Esophagus squamous epithelium (tissue), 4 donors: Measurements from ENCODE around the gene CBS.

Experiments used
- CTCF ChIP-seq, 6 experiments: fragments of 450-650 bp in 4 of 6; fragments of 200-600 bp in 2 of 6; sonication (generic) in 2 of 6; IDR thresholded peaks; one replicate each; pipeline ENCODE4 v1.5.1; 2016 to 2019; ENCODE audit warnings: antibody characterized with exemption in 6 of 6, mild to moderate bottlenecking in 4 of 6, moderate library complexity in 4 of 6
- POLR2A ChIP-seq, 4 donors: fragments of 450-650 bp; IDR thresholded peaks; one replicate each; pipeline ENCODE4 v1.6.1; 2017; ENCODE audit warnings: antibody characterized with exemption in 4 of 4, mild to moderate bottlenecking in 4 of 4, moderate library complexity in 3 of 4

GRCh38 chr21:43021756-43022600, 53.7 kb downstream of the CBS start:
- no peak for TF ChIP-seq POLR2A (IDR thresholded peaks at IDR 0.05)
- no peak for TF ChIP-seq CTCF (IDR thresholded peaks at IDR 0.05)
